NCI-H1105 treated with DMSO at 0.1 percent for 48 hours (cell line): Measurements from ENCODE around the gene PSMA6.
"Not testable (repeated sequence)": the region's sequence is repeated elsewhere in the genome, so short reads cannot be mapped to it uniquely, and the experiment has no call there.

ENCODE experiments used
- DNase-seq: peaks from one replicate; lab custom pipeline; 2025; lab: John Stamatoyannopoulos, UW

PSMA6 gene

DNA sequence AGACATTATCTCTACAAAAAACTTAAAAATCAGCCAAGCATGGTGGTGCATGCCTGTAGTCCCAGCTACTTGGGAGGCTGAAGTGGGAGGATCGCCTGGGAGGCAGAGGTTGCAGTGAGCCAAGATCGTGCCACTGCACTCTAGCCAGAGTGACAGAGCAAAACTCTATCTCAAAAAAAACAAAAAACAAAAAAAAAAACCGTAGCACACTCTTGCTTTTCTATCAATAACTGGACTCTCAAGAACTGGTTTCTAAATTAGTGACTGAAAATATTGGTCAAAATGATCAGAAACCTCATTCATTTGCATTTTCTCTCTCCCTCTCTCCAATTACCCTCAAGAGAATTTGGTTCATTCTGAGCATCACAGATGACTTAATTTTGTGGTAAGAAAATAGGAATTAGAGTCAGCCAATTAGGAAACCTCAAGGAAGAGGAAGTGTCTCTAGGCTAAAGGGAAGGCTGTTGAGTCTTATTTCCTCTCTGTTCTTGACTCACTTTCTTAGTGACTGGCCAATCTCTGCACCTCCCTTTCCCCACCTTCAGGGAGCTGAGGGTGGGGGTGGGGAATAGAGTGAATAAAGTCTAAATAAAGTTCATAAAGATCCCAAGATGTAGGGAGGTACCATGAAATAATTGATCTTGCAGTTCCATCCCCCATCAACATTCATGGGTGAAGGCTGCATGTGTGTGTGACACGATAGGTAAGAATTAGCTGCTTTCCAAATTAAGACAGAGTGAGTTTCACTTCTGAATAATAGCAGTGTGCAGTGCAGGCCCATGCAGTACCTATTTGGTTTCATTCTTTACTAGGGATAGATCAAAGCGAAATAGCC, 6.8 kb upstream of the PSMA6 start:
- no peak for DNase-seq

DNA sequence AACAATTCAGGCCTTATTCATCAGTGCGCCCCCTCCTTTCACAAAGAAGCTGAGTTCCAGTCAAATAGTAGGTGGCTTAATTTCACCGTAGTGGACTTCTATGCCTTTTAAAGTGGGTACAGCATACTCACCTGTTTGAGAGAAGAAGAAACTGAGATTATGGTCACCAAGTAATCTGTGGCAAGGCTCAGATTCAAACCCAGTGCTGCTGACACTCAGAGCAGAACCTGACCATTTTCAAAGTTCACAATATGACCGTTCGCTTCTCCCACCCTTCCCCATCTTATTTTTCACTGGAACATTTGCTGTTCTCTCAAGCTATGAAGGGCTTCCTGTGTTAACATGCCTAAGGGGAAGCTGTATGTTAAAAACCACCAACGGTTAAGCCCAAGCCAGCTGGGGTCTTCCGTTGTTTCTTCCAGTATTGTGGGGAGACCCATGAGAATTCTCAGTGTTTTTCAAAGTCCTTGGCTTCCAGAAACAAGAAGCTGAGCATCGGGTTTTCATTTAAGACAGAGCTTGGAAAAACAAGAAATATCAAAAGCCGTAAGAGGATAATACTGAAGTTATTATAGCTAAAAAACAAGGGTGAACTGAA, 6.1 kb upstream of the PSMA6 start:
- no peak for DNase-seq

DNA sequence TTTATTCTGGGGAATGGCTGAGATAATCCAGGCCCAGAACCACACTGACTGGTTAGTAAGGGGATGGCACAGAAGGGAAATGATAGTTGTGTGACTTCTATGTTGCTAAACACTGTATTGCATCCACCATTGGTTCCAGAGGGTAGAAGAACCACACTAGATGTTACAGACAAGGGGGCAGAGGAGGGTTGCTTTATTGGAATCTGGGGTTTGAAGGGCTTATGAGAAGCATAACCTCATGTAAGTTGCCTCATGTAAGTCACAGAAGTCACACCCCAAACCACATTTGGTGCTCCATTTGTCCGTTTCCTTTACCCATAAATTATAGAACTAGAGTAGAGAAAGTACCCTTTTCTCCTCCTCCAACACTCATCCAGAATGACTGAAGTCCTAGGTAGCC, 5.5 kb upstream of the PSMA6 start:
- DNase-seq: no peak

DNA sequence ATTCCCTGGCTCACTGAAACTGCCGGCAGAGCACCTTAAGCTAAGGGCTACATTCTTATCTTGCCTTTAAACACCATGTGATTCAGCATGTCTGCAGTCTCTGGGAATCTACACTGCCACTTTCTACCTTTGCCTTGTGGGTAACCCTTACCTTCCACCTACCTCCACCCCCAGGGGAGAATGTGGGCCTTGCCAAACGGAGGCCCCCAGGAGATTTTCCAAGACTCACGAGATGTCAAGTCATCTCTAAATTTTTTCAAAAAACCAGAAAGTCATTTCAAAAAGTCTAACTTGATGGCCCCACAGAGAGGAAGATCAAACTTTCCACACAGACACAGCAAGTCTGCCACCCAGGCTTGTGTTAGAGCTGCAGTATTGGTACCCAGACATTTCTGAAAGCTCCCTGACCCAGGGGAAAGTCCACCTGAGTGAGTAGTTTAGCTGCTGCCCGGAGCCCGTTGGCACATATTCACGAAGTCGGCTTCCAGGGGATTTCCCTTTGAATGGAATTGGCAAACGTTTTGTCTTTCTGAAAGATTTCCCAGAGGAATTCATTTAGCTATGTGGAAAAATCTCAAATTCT, 4.7 kb upstream of the PSMA6 start:
- DNase-seq: no peak

DNA sequence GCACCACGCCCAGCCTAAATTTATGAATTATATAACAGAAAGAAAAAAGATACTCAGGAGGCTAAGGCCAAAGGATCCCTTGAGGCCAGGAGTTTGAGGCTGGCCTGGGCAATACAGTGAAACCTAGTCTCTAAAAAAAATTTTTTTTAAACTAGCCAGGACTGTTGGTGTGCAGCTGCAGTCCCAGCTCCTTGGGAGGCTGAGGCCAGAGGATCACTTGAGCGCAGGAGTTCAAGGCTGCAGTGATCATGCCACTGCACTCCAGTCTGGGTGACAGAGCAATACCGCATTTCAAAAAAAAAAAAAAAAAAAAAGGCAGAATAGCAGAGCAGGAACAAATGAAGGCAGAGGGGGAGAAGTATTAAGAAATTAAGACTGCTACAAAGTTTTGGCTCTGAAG, 2.6 kb upstream of the PSMA6 start:
- DNase-seq: no peak

DNA sequence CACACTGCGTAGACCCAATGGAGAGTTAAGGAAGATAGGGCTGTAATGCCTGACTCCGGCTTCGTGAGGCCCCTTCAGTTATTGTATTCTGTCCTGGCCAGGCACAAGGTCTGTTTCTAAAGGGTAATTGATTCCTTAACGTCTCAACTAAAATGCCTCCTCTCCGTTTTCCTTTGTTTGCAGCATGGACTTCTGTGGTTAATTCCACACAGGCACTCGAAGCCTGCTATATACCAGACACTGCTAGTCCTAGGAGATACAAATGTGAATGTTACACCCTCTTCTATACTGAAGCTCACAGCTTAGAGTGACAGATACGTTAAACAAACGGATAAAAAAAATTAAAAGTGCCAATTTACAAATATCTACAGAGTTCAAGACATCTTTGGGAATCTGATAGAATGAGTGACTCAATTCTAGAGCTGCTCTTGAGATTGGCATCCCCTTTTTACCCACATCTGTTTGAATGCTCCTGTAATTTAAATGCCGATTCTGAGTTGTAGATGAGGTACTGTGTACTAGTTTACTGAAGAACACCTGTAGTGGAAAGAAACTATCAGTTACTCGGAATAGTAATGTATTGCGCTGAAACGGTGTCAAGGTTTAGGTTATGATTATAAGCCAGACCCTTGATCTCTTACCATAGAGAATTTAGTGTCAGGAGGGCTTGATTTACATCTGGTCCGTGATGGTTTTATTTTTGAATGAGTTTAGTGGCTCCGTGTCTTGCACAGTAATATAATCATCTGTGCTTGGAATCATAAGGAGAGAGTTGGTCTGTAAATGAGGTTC, 784 bp downstream of the PSMA6 start:
- DNase-seq: no peak

DNA sequence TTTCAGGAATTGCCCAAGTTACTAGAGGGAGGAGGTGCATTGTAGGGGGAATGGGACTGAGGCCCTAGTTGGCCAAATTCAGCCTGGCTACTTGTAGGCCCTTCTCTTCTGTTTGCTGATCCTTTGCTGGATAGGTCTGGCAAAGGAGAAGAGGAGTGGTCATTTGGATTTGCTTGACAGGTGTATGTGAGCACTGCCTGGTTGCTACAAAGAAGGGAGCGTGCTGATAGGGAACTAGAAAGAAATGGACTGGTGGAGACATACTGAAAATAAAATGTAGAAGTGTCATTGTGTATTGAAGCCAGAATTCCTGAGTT, 3.6 kb downstream of the PSMA6 start:
- DNase-seq: no peak

- DNase-seq: no peak
These were observed 4.4 kb downstream of the PSMA6 start for GRCh38 chr14:35296545-35296944.

DNA sequence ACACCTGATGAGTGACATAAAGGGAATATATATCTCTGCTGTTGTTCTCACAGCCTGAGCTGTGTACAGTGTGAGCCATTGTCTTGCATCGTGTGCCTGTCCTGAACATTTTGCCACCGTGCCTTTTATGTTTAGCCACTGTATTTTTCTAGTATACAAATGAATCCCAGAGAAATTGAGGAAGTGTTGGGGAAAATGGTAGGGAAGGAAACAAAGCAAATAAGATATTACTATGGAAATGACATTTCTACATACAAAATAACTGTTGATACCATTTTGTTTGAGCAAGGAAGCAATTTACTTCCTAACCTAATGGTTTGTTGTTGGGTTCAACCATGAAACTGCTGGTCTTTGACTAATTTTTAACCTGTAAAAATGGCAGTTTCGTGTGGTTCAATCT, 5.5 kb downstream of the PSMA6 start:
- DNase-seq: no peak

GRCh38 chr14:35298351-35298750, 6.2 kb downstream of the PSMA6 start:
- DNase-seq: no peak

DNA sequence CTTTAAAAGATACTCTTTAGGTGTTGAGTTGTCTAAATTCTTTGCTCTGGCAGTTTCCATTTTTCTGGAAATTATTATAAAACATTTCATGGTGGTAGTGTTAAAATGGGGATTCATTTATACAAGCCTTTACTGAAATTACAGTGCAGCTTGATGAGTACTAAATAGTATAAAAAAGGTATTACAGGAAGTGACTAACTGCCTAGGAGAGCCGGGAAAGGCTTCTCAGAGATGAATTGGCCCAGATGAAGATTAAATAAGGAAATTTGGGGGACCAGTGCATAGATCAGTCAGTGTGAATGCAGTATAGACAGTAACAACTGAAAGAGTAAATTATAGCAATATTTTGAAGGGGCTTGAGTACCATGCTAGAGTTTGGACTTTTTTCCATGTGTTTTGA, 7.5 kb downstream of the PSMA6 start:
- DNase-seq: no peak

DNA sequence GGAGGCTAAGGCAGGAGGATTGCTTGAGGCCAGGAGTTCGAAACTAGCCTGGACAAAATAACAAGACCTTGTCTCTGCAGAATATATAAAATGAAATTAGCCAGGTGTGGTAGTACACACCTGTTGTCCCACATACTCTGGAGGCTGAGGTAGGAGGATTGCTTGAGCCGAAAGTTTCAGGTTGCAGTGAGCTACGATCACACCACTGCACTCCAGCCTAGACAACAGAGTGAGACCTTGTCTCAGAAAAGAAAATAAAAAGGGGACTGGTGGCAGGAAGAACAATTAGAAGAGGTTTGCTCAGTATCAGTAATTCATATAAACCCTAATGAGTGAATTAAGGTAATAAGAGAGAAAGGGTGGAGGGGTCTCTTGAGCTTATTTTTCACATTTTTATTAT, 8.0 kb downstream of the PSMA6 start:
- no peak for DNase-seq

DNA sequence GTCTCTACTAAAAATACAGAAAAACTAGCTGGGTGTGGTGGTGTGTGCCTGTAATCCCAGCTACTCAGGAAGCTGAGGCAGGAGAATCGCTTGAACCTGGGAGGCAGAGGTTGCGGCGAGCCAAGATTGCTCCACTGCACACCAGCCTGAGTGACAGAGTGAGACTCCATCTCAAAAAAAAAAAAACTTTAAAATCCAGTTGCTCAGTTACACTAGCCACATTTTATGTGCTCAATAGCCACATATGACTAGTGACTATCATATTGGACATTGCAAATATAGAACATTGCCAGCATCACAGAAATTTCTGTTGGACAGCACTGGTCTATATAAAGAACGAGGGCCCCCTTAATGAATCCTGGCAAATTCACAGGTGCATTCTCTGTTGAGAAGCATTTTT, 9.2 kb downstream of the PSMA6 start:
- not testable (repeated sequence) for DNase-seq

DNA sequence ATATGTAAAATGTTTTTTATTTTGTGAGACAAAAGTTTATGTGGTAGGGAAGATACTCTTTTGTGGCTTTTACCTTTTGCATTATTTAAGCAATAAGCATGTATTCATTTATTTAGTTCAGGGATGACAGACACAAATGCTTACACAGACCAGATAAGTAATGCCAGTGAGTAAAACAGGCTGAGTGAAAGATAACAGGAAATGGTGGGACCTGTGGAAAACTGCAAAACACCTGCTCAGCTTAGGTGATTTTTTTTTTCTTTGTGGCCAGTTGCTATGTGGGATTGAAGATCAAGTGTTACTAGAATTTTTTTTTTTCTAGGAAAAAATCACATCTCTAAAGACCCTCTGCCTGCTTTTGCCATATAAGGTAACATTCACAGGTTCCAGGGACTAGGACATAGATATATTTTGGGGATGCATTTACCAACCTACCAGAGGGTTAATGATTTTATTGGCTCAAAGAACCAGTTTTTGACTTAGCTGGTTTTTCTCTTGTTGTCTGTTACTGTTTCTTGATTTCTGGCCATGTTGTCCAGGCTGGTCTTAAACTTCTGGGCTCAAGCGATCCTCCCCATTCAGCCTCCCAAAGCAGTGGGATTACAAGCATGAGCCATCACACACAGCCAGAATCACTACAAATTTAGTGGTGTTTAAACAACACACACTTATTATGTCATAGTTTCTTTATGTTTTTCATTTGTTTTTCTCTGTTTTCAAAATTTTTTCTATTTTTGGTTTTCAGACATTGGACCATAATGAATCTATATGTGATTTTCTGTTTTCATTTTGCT, 9.8 kb downstream of the PSMA6 start:
- no peak for DNase-seq

GRCh38 chr14:35303149-35303935, 11.2 kb downstream of the PSMA6 start:
- DNase-seq: no peak

- DNase-seq: no peak
These were observed 12.8 kb downstream of the PSMA6 start for GRCh38 chr14:35304812-35305462.

GRCh38 chr14:35305633-35306032, 13.5 kb downstream of the PSMA6 start:
- no peak for DNase-seq

DNA sequence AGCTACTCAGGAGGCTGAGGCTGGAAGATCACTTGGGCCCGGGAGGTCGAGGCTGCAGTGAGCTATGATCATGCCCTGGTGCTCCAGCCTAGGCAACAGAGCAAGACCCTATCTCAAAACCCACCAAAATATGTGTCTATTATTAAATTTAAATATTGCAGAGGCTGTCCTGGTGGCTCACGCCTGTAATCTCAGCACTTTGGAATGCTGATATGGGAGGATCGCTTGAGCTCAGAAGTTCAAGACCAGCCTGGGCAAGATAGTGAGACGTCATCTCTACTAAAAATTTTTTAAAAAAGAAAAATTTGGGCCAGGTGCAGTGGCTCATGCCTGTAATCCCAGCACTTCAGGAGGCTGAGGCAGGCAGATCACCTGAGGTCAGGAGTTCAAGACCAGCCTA, 13.9 kb downstream of the PSMA6 start:
- DNase-seq: no peak

GRCh38 chr14:35317820-35318219, 25.6 kb downstream of the PSMA6 start:
- DNase-seq: no peak

- no peak for DNase-seq
These were observed 27.3 kb downstream of the PSMA6 start for GRCh38 chr14:35319509-35319908.

GRCh38 chr14:35320472-35320871, 28.3 kb downstream of the PSMA6 start:
- no peak for DNase-seq
